ENCODE data around the gene BEAN1. TPM values are rescaled to one million over a fixed set of nuclear protein-coding genes. Genes with fewer than 3 reads are reported as not detected.

BEAN1 gene
- total and polyA plus RNA-seq, 10 donors: 0.21 to 0.68 (median 0.42) TPM; not detected in 3

GRCh38 chr16:66416939-66417700, 10.0 kb upstream of the BEAN1 start:
- TF ChIP-seq POLR2A (IDR thresholded peaks at IDR 0.05): no peak
- no peak for TF ChIP-seq CTCF (IDR thresholded peaks at IDR 0.05 in 8 of 11, conservative IDR thresholded peaks at IDR 0.05 in 3 of 11)
- TF ChIP-seq POLR2AphosphoS5 (IDR thresholded peaks at IDR 0.05): no peak
- no peaks in the 10 kb centered on the region for H3K36me3 ChIP-seq
- DNase-seq: no peak
- WGBS, 5 donors: 65 to 79% (median 77%) methylated on average over 9 of the region's 9 CpGs
- H3K27ac ChIP-seq: no peak overlapping the region
- intact Hi-C loops (cut with DNase I; ENCODE audit: low total_unique reads): no loop called here
- peaks cover 0 to 23% (median 9%) of the 10 kb centered on the region in 8 donors for H3K9me3 ChIP-seq
- H3K4me3 ChIP-seq: no peak overlapping the region
- H3K27me3 ChIP-seq (replicated peaks in 1 of 7): peaks cover 0 to 6% (median 0%) of the 10 kb centered on the region in 7 donors
- H3K4me1 ChIP-seq: peaks cover 0 to 13% (median 0%) of the 10 kb centered on the region in 6 donors

- peaks cover 0 to 13% (median 0%) of the 10 kb centered on the region in 6 donors for H3K4me1 ChIP-seq
- no peaks in the 10 kb centered on the region for H3K36me3 ChIP-seq
- WGBS, 5 donors: 60 to 76% (median 71%) methylated on average over 9 of the region's 9 CpGs
- H3K4me3 ChIP-seq: no peak overlapping the region
- peaks cover 0 to 12% (median 0%) of the 10 kb centered on the region in 7 donors for H3K27me3 ChIP-seq (replicated peaks in 1 of 7)
- TF ChIP-seq POLR2AphosphoS5 (IDR thresholded peaks at IDR 0.05): no peak
- no peak for TF ChIP-seq CTCF (IDR thresholded peaks at IDR 0.05 in 8 of 11, conservative IDR thresholded peaks at IDR 0.05 in 3 of 11)
- TF ChIP-seq POLR2A (IDR thresholded peaks at IDR 0.05): no peak
- intact Hi-C loops (cut with DNase I; ENCODE audit: low total_unique reads): no loop called here
- H3K27ac ChIP-seq: no peak overlapping the region
- no peak for DNase-seq
- H3K9me3 ChIP-seq: peaks cover 0 to 14% (median 0%) of the 10 kb centered on the region in 8 donors
These were observed 8.7 kb upstream of the BEAN1 start for GRCh38 chr16:66418165-66418962.

GRCh38 chr16:66419527-66419926, 7.6 kb upstream of the BEAN1 start:
- 52 to 67% (median 62%) methylated on average over 3 of the region's 3 CpGs for WGBS, 5 donors
- peaks cover 0 to 13% (median 0%) of the 10 kb centered on the region in 6 donors for H3K4me1 ChIP-seq
- peaks cover 0 to 14% (median 0%) of the 10 kb centered on the region in 8 donors for H3K9me3 ChIP-seq
- H3K4me3 ChIP-seq: no peak overlapping the region
- no peak overlapping the region for H3K27ac ChIP-seq
- no peaks in the 10 kb centered on the region for H3K36me3 ChIP-seq
- intact Hi-C loops (cut with DNase I; ENCODE audit: low total_unique reads): no loop called here
- TF ChIP-seq POLR2AphosphoS5 (IDR thresholded peaks at IDR 0.05) (no peak), CTCF (IDR thresholded peaks at IDR 0.05 in 8 of 11, conservative IDR thresholded peaks at IDR 0.05 in 3 of 11) (no peak), POLR2A (IDR thresholded peaks at IDR 0.05) (no peak)
- peaks cover 0 to 17% (median 0%) of the 10 kb centered on the region in 7 donors for H3K27me3 ChIP-seq (replicated peaks in 1 of 7)
- no peak for DNase-seq

GRCh38 chr16:66420396-66420795, 6.7 kb upstream of the BEAN1 start:
- 66 to 86% (median 69%) methylated on average over 1 of the region's 1 CpG for WGBS, 5 donors
- Histone ChIP-seq H3K9me3 (peaks cover 0 to 14% (median 0%) of the 10 kb centered on the region in 8 donors), H3K36me3 (no peaks in the 10 kb centered on the region), H3K27me3 (replicated peaks in 1 of 7) (peaks cover 0 to 25% (median 1%) of the 10 kb centered on the region in 7 donors), H3K4me3 (no peak overlapping the region), H3K27ac (no peak overlapping the region), H3K4me1 (peaks cover 0 to 13% (median 0%) of the 10 kb centered on the region in 6 donors)
- DNase-seq: no peak
- no peak for TF ChIP-seq POLR2AphosphoS5 (IDR thresholded peaks at IDR 0.05)
- TF ChIP-seq CTCF (IDR thresholded peaks at IDR 0.05 in 8 of 11, conservative IDR thresholded peaks at IDR 0.05 in 3 of 11): no peak
- no peak for TF ChIP-seq POLR2A (IDR thresholded peaks at IDR 0.05)
- intact Hi-C loops (cut with DNase I; ENCODE audit: low total_unique reads): no loop called here

All from spleen (tissue), 11 donors.